Measurements from ENCODE around the gene PGBD2. TPM values are rescaled to one million over a fixed set of nuclear protein-coding genes. Genes with fewer than 3 reads are reported as not detected.

Gene PGBD2
- total RNA-seq, 4 donors from 2014 or later: 3.3 to 7.3 (median 5.4) TPM

DNA sequence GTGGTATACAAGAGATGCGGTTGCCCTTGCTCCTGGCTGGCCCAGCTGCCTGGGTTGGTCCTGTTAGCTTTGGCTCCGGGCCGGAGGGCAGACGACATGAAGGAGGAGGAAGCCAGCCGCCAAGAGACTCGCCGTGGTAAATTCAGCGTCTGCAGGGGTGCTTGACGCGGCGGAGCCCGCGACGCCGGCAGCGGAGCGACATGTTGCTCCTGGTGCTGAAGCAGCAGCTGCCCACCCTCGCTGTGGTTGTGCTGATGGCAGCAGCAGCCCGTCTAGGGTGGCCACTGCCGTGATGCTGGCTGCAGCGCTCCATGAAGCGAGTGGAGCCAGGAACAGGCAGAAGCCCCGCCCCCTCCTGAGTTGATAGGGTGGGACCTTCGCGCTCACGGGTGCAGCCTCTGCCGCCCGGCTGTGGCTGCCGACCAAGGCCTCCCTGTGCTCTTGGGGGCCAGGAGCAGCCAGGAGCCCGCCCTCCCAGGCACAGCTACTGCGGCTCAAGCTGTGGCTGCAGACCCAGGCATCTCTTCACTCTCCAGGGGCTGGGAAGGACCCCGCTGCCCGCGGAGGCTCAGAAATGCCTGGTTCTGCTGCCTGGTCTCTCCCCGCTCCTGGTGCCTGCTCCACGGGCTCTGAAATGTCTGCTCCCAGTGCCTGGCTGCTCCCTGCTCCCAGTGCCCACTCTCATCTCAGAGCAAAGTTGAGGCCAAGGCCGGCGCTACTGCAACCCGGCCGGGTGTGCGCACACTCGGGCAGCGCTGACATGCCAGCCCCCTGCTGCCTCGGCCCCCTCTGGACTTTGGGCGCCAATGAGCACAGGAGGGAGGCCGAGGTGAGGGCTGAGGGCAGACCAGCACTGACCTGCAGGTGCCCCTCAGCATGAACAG, 42.8 kb upstream of the PGBD2 start:
- Histone ChIP-seq H3K36me3 (no peaks in the 10 kb centered on the region), H3K4me1 (peaks cover 0 to 30% (median 14%) of the 10 kb centered on the region in 4 donors), H3K9me3 (no peaks in the 10 kb centered on the region), H3K27me3 (no peaks in the 10 kb centered on the region), H3K4me3 (peak overlapping the region; percentile 43 to 67 (median 64)), H3K27ac (peak overlapping the region; percentile 23 to 84 (median 68))
- DNase-seq (ENCODE audit: low spot score in 2 of 2): peak; percentile 87 to 89
- TF ChIP-seq, protein P1, sequence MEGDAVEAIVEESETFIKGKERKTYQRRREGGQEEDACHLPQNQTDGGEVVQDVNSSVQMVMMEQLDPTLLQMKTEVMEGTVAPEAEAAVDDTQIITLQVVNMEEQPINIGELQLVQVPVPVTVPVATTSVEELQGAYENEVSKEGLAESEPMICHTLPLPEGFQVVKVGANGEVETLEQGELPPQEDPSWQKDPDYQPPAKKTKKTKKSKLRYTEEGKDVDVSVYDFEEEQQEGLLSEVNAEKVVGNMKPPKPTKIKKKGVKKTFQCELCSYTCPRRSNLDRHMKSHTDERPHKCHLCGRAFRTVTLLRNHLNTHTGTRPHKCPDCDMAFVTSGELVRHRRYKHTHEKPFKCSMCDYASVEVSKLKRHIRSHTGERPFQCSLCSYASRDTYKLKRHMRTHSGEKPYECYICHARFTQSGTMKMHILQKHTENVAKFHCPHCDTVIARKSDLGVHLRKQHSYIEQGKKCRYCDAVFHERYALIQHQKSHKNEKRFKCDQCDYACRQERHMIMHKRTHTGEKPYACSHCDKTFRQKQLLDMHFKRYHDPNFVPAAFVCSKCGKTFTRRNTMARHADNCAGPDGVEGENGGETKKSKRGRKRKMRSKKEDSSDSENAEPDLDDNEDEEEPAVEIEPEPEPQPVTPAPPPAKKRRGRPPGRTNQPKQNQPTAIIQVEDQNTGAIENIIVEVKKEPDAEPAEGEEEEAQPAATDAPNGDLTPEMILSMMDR (IDR thresholded peaks at IDR 0.05): no peak
- TF ChIP-seq EP300 (IDR thresholded peaks at IDR 0.05) (peak in 1 of 2 donors; percentile 44), POLR2A (IDR thresholded peaks at IDR 0.05) (peak in 1 of 2 donors; percentile 49)
- WGBS, 2 donors: 2 to 6% methylated on average over 27 to 37 of the region's 46 CpGs

DNA sequence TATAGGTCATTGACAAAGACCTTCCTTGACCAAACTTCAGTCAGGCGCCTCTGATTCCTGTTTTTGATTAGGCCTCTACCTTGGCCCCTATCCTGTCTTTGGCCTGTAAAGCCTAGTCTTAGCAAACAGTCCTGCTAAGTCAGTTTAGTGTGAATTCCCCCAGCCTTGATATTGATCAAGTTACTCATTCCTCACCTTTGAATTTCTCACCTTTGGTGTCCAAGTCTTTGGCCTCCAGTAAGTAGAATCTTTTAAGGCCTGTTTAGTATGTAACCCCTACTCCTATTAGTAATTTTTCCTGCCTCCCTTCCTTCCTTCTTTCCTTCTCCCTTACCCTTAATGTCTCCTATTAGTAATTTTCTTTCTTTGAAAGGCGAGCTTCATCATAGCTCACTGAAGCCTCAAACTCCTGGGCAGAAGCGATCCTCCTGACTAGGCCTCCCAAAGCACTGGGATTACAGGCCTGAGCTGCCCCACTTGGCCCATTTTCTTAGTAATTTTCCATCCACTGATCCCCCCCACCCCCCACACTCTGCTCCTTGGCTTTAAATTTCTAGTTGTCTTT, 34.1 kb upstream of the PGBD2 start:
- Histone ChIP-seq H3K27me3 (no peaks in the 10 kb centered on the region), H3K9me3 (no peaks in the 10 kb centered on the region), H3K36me3 (no peaks in the 10 kb centered on the region), H3K4me3 (no peak overlapping the region), H3K4me1 (peaks cover 0 to 9% (median 0%) of the 10 kb centered on the region in 4 donors), H3K27ac (peak overlapping the region in 2 of 4 donors; percentile 94 to 98)
- 97% methylated on average over 3 of the region's 3 CpGs for WGBS, 2 donors
- DNase-seq (ENCODE audit: low spot score in 2 of 2): no peak
- TF ChIP-seq, protein P1 (IDR thresholded peaks at IDR 0.05): no peak
- no peak for TF ChIP-seq POLR2A (IDR thresholded peaks at IDR 0.05)
- TF ChIP-seq EP300 (IDR thresholded peaks at IDR 0.05): no peak

DNA sequence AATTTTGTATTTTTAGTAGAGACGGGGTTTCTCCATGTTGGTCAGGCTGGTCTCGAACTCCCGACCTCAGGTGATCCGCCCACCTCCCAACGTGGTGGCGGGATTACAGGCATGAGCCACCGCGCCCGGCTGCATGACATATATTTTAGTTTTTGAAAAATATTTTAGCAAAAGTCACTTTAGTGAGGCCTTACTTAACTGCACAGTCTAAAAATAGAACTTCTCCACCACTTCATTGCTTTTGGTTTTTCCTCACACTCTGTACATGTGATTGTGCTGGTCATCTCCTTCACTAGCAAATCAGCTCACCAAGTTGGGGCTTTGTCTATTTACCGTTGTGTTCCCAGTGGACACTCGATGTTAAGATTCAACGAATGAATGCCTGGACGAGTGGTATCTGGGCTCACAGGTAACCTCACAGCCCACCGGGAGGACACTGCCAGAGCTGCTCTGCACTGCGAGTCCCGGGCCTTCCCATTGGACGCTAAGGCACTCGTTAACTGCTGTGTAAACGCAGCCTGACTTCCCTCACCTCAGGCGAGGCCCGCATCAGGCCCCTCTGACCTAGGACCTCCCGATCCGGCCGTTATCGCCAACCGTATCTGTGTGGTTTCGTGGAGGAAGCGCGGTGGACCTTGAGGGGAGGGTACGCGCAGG, 33.2 kb upstream of the PGBD2 start:
- TF ChIP-seq EP300 (IDR thresholded peaks at IDR 0.05) (peak in 1 of 2 donors; percentile 6), POLR2A (IDR thresholded peaks at IDR 0.05) (peak in 1 of 2 donors; percentile 8)
- TF ChIP-seq, protein P1 (IDR thresholded peaks at IDR 0.05): no peak
- Histone ChIP-seq H3K4me3 (peak overlapping the region; percentile 65 to 86 (median 77)), H3K9me3 (no peaks in the 10 kb centered on the region), H3K4me1 (peaks cover 0 to 9% (median 0%) of the 10 kb centered on the region in 4 donors), H3K27me3 (no peaks in the 10 kb centered on the region), H3K36me3 (no peaks in the 10 kb centered on the region), H3K27ac (peak overlapping the region; percentile 94 to 98 (median 97))
- WGBS, 2 donors: 2 to 3% methylated on average over 31 of the region's 31 CpGs
- DNase-seq (ENCODE audit: low spot score in 2 of 2): peak in 1 of 2 donors; percentile 34

DNA sequence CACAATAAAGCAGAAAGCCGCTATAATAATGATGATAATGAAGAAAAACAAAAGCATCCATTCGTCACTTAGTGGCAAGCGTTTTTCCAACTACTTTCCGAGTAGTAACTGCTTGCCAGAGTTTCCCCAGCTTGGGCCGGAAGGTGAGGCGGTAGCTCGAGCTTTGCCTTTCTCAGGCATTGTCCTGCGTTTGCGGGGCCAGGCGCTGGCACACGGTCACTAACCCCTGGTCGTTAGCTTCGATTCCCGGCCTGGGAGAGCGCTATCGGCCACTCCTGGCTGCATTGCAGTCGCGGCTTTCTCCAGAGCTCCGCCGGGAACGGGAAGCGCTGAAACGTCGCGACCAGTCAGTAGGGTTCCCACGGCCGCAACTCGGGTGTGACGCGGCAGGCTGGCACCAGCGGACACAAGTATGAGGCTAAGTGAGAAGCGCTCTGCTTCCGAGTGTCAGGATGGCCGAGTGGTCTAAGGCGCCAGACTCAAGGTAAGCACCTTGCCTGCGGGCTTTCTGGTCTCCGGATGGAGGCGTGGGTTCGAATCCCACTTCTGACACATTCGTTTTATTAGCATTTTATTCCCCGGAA, 32.5 kb upstream of the PGBD2 start:
- peak in 1 of 2 donors; percentile 32 for TF ChIP-seq POLR2A (IDR thresholded peaks at IDR 0.05)
- no peak for TF ChIP-seq EP300 (IDR thresholded peaks at IDR 0.05)
- TF ChIP-seq, protein P1 (IDR thresholded peaks at IDR 0.05): peak in 1 of 5 experiments; percentile 2
- Histone ChIP-seq H3K36me3 (no peaks in the 10 kb centered on the region), H3K9me3 (no peaks in the 10 kb centered on the region), H3K4me1 (peaks cover 0 to 9% (median 0%) of the 10 kb centered on the region in 4 donors), H3K4me3 (peak overlapping the region; percentile 65 to 86 (median 77)), H3K27ac (peak overlapping the region; percentile 94 to 98 (median 97)), H3K27me3 (no peaks in the 10 kb centered on the region)
- DNase-seq (ENCODE audit: low spot score in 2 of 2): peak; percentile 92 to 95
- 1% methylated on average over 30 to 41 of the region's 41 CpGs for WGBS, 2 donors
